Activated CD8-positive, alpha-beta T cell treated with anti-CD3 and anti-CD28 coated beads for 36 hours (primary cell): ENCODE measurements around the gene MFAP3L. TPM values are rescaled to one million over a fixed set of nuclear protein-coding genes. Genes with fewer than 3 reads are reported as not detected.
"Not testable (repeated sequence)": the region's sequence is repeated elsewhere in the genome, so short reads cannot be mapped to it uniquely, and the experiment has no call there.

ENCODE experiments used
- ATAC-seq: fragments of 200-7000 bp; cut with Tn5 transposase; one replicate; pipeline ENCODE4 v1.10.0; 2021; ENCODE audit warnings: mild to moderate bottlenecking, moderate library complexity
- CTCF ChIA-PET: fragments of 350-600 bp; sonication (Branson Sonifier 250); formaldehyde crosslinking; loops from one replicate; lab custom pipeline; 2021; ENCODE audit warnings: antibody characterized with exemption; lab: Charles Lee
- POLR2A ChIA-PET: fragments of 350-600 bp; sonication (Branson Sonifier 250); formaldehyde crosslinking; loops from one replicate; lab custom pipeline; 2021; ENCODE audit warnings: antibody characterized with exemption; lab: Charles Lee
- DNase-seq: peaks from one replicate; pipeline ENCODE4 v3.0.0-alpha.2; 2020
- H3K27ac Mint-ChIP-seq: one replicate; pipeline ENCODE4 v1.8.0; 2021; ENCODE audit warnings: mild to moderate bottlenecking, mixed read lengths
- H3K27me3 Mint-ChIP-seq: one replicate; pipeline ENCODE4 v1.8.0; 2021; ENCODE audit warnings: mixed read lengths
- H3K36me3 Mint-ChIP-seq: one replicate; pipeline ENCODE4 v1.8.0; 2021; ENCODE audit warnings: low read depth, mixed read lengths
- H3K4me1 Mint-ChIP-seq: one replicate; pipeline ENCODE4 v1.8.0; 2021; ENCODE audit warnings: low read depth, mixed read lengths
- H3K4me3 Mint-ChIP-seq: one replicate; pipeline ENCODE4 v1.8.0; 2021; ENCODE audit warnings: mild to moderate bottlenecking, moderate library complexity, mixed read lengths
- H3K9me3 Mint-ChIP-seq: one replicate; pipeline ENCODE4 v1.8.0; 2021; ENCODE audit warnings: mixed read lengths
- intact Hi-C: fragments of 100-400 bp; cut with micrococcal nuclease; formaldehyde crosslinking; loops from one replicate; pipeline ENCODE4 v1.10.0; 2022
- total RNA-seq, 2 experiments: library from RNA; stranded (reverse); gene quantifications; one replicate each; pipeline ENCODE4 v1.2.3, GENCODE V29; 2021
- TF ChIP-seq, protein P1 (sequence below): fragments of 200-600 bp; IDR thresholded peaks from one replicate; pipeline ENCODE4 v1.8.0; 2022; ENCODE audit warnings: antibody characterized with exemption, mild to moderate bottlenecking

The MFAP3L gene
- total RNA-seq, 2 experiments from 2014 or later = 0.68 to 0.85 TPM

DNA sequence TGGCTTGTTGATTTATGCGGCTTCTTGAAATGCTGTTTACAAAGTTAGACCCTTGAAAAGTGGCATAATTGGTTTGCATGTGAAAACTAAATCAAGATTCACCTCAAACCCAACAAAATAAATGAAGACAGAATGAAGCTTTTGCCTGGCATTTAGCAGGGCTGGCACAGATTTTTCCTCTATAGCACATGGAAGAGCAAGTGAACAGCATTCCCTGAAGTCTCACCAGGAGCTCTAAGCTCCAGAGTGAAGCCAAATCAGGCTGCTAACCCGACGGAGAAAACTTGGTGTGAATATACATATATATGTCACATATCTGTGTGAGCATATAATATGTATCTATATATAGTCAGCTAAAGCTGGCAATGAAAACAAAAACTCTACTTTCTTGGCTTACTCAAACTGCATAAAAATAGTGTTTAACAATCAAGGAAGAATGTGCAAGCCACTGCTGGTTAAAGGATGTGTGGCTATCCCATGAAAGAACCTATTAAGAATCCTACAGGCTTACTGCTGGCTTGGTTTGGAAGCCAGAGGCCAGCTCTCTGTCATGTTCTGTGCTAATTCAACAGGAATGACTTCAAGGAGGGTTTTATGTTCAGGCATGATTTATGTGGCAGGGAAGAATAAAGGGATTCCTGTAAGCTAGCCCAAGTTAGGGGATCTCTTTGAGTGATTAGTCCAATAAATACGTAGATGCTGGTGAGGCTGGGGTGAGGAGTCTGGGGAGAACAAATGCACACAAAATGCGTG, 69.9 kb downstream of the MFAP3L start:
- ATAC-seq = no peak
- H3K9me3 Mint-ChIP-seq = no peaks in the 10 kb centered on the region
- TF ChIP-seq, protein P1, sequence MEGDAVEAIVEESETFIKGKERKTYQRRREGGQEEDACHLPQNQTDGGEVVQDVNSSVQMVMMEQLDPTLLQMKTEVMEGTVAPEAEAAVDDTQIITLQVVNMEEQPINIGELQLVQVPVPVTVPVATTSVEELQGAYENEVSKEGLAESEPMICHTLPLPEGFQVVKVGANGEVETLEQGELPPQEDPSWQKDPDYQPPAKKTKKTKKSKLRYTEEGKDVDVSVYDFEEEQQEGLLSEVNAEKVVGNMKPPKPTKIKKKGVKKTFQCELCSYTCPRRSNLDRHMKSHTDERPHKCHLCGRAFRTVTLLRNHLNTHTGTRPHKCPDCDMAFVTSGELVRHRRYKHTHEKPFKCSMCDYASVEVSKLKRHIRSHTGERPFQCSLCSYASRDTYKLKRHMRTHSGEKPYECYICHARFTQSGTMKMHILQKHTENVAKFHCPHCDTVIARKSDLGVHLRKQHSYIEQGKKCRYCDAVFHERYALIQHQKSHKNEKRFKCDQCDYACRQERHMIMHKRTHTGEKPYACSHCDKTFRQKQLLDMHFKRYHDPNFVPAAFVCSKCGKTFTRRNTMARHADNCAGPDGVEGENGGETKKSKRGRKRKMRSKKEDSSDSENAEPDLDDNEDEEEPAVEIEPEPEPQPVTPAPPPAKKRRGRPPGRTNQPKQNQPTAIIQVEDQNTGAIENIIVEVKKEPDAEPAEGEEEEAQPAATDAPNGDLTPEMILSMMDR = no peak
- CTCF ChIA-PET = no interaction called here
- H3K27ac Mint-ChIP-seq = no peak overlapping the region
- DNase-seq = no peak
- H3K27me3 Mint-ChIP-seq = peaks cover 3% of the 10 kb centered on the region
- POLR2A ChIA-PET = no interaction called here
- H3K4me3 Mint-ChIP-seq = no peak overlapping the region
- H3K36me3 Mint-ChIP-seq = no peaks in the 10 kb centered on the region
- peaks cover 4% of the 10 kb centered on the region for H3K4me1 Mint-ChIP-seq
- intact Hi-C loops = no loop called here

DNA sequence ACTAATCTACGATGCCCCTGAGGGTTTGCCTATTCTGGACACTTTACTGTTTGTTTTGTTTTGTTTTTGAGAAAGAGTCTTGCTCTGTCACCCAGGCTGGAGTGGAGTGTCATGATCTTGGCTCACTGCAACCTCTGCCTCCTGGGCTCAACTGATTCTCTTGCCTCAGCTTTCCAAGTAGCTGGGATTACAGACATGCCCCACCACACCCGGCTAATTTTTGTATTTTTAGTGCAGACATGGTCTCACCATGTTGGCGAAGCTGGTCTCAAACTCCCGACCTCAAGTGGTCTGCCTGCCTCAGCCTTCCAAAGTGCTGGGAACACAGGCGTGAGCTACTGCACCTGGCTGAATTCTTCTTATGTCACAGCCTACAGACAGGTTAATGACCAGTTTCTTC, 70.7 kb downstream of the MFAP3L start:
- TF ChIP-seq, protein P1 = no peak
- peaks cover 4% of the 10 kb centered on the region for H3K4me1 Mint-ChIP-seq
- H3K27me3 Mint-ChIP-seq = peaks cover 3% of the 10 kb centered on the region
- no peak for ATAC-seq
- no peaks in the 10 kb centered on the region for H3K36me3 Mint-ChIP-seq
- POLR2A ChIA-PET = no interaction called here
- no peak for DNase-seq
- CTCF ChIA-PET = no interaction called here
- no peak overlapping the region for H3K27ac Mint-ChIP-seq
- intact Hi-C loops = no loop called here
- H3K4me3 Mint-ChIP-seq = no peak overlapping the region
- H3K9me3 Mint-ChIP-seq = no peaks in the 10 kb centered on the region

DNA sequence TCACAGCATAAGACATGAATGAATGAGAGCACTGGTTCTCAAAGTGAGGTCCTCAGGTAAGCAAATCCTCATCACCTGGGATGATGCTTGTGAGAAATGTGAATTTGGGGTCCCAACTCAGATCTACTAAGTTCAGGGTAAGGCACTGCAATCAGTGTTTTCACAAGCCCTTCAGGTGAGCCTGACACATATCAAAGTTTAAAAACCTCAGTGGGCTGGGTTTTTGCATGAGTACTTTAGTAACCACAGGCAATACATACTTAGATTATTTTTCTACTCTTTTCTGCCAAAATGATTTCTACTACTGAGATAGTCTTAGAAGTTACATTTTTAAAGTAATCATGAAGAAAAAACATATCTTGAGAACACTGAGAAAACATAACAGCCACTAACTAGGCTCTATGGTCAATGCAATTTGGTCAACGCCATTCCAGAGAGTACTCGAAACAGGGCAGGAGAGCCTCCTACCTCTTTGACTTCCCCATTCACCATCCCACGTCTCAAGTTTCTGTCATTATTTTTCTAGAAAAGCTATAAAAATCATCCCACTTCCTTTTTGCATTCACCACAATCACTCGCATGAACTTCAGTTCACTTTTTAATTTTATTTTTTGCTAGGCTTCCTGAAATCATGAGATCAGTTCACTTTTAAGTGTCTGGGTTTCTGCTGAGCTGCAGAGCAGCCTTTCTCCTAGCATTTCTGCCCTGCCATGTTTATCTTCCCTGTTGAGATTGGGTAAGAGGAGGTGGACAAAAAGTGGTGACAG, 73.8 kb downstream of the MFAP3L start:
- peaks cover 4% of the 10 kb centered on the region for H3K4me1 Mint-ChIP-seq
- DNase-seq (no peak), ATAC-seq (no peak)
- no peaks in the 10 kb centered on the region for H3K36me3 Mint-ChIP-seq
- CTCF ChIA-PET = no interaction called here
- intact Hi-C loops = no loop called here
- POLR2A ChIA-PET = no interaction called here
- H3K4me3 Mint-ChIP-seq = no peak overlapping the region
- TF ChIP-seq, protein P1 = no peak
- H3K27me3 Mint-ChIP-seq = no peaks in the 10 kb centered on the region
- H3K27ac Mint-ChIP-seq = no peak overlapping the region
- no peaks in the 10 kb centered on the region for H3K9me3 Mint-ChIP-seq

DNA sequence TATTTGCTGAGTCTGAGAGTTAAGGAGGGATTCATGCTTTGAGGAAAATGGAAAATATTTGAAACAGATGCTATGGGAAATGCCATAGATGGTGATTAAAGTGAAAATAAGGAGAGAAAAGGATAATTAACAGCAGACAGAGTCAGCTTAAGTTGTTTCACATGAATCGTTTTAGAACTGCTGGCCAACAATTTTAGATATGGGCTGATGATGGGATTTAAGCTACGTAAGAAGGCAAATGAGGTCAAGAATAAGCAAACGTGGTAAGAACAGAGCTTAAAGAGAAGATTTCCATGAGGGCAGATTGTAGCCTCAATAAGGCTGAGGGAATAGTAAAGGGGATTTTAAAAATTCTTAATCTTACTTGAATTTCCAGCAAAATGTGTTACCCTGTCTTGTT, 77.9 kb downstream of the MFAP3L start:
- no peaks in the 10 kb centered on the region for H3K27me3 Mint-ChIP-seq
- H3K4me3 Mint-ChIP-seq = no peak overlapping the region
- intact Hi-C loops = no loop called here
- H3K9me3 Mint-ChIP-seq = no peaks in the 10 kb centered on the region
- CTCF ChIA-PET = no interaction called here
- no peak overlapping the region for H3K27ac Mint-ChIP-seq
- ATAC-seq (no peak), DNase-seq (no peak)
- POLR2A ChIA-PET = no interaction called here
- peaks cover 4% of the 10 kb centered on the region for H3K4me1 Mint-ChIP-seq
- H3K36me3 Mint-ChIP-seq = no peaks in the 10 kb centered on the region
- TF ChIP-seq, protein P1 = no peak

DNA sequence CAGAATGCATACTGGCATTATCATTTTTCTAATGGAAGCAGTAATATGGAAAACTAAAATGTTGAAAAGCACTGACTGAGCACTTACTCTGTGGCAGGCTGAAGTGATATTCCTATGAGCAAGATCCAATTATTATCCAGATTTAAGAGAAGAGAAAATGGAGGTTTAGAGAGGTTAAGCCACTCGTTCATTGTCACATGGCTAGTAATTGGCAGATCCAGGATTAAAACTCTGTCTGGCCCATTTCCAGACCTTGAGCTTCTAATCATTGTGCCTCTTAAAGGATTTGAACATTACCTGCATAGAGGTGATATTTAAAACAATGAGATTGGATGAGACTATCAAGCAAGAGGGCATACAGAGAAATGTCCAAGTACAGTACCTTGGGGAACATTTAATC, 80.6 kb downstream of the MFAP3L start:
- no peak for ATAC-seq
- CTCF ChIA-PET = no interaction called here
- Mint-ChIP-seq H3K27ac (no peak overlapping the region), H3K36me3 (no peaks in the 10 kb centered on the region), H3K27me3 (no peaks in the 10 kb centered on the region), H3K4me3 (no peak overlapping the region), H3K9me3 (no peaks in the 10 kb centered on the region), H3K4me1 (no peaks in the 10 kb centered on the region)
- no peak for DNase-seq
- TF ChIP-seq, protein P1 = no peak
- intact Hi-C loops = no loop called here
- POLR2A ChIA-PET = no interaction called here

DNA sequence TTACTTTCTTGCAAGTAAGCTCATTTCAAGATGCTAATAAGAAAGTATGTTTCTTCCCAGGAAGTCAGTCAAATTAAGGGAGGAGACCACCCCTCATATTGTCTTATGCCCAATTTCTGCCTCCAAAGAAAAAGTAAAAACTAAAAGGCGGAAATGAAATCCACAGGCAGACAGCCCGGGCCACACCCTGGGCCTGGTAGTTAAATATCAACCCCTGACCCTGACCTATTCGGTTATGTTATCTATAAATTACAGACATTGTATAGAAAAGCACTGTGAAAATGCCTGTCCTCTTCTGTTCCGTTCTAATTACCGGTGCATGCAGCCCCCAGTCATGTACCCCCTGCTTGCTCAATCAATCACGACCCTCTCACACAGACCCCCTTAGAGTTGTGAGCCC, 82.6 kb downstream of the MFAP3L start:
- H3K9me3 Mint-ChIP-seq, H3K4me1 Mint-ChIP-seq, intact Hi-C loops, H3K27me3 Mint-ChIP-seq, POLR2A ChIA-PET, H3K36me3 Mint-ChIP-seq, H3K4me3 Mint-ChIP-seq, ATAC-seq, CTCF ChIA-PET, DNase-seq, H3K27ac Mint-ChIP-seq: not testable (repeated sequence)
